GM19240 (cell line): ENCODE measurements around the gene UBAP2L.

Experiments
- DNase-seq: peaks from one replicate; pipeline ENCODE4 v3.0.0; 2011; ENCODE audit warnings: low spot score; ENCODE audit not compliant: insufficient read length

The UBAP2L gene, protein sequence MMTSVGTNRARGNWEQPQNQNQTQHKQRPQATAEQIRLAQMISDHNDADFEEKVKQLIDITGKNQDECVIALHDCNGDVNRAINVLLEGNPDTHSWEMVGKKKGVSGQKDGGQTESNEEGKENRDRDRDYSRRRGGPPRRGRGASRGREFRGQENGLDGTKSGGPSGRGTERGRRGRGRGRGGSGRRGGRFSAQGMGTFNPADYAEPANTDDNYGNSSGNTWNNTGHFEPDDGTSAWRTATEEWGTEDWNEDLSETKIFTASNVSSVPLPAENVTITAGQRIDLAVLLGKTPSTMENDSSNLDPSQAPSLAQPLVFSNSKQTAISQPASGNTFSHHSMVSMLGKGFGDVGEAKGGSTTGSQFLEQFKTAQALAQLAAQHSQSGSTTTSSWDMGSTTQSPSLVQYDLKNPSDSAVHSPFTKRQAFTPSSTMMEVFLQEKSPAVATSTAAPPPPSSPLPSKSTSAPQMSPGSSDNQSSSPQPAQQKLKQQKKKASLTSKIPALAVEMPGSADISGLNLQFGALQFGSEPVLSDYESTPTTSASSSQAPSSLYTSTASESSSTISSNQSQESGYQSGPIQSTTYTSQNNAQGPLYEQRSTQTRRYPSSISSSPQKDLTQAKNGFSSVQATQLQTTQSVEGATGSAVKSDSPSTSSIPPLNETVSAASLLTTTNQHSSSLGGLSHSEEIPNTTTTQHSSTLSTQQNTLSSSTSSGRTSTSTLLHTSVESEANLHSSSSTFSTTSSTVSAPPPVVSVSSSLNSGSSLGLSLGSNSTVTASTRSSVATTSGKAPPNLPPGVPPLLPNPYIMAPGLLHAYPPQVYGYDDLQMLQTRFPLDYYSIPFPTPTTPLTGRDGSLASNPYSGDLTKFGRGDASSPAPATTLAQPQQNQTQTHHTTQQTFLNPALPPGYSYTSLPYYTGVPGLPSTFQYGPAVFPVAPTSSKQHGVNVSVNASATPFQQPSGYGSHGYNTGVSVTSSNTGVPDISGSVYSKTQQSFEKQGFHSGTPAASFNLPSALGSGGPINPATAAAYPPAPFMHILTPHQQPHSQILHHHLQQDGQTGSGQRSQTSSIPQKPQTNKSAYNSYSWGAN

DNA sequence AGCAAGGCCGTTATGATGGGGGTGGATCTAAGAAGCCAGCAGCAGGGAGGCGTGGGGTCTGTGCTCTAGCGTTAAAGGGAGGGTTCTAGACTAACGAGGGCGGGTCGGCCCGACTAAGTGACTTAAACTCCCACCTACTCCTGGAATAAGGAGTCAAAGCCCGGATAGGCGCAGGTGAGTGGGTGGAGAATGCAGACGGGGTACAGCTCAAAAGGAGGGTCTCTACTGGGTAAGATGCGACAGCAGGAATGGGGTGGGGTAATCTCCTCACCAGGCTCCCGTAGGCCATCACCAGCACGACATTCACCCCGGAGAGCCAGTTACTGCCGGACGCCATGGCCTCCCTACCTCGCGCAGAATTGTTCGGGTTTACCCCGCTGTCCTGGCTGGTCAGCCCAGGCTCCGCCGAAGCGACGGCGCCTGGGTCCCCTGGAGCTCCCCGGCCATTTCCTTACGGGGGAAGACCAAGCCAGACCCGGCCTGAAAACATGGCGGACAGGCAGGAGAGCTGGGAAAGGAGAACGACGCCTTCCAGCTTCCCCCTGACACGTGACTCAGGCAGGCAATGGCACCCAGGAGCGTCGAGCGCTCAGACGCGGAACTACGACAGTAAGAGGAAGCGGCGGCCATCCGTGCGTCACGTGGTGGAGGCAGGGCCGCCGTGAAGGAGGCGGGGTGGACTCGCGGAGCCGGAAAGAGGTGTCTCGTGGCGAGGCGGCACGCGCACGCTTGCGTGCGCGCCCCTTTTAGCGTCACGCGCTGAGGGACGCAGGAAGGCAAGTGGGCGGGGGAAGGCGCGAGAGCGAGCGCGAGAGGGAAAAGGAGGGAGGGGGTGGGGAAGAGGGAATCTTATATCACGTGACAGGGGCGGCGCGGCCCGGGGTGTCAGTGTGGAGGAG lies at the start of gene UBAP2L:
UBAP2L (plus strand) TSS at position 885 of the 899 bp plus-strand sequence. CDS start 4,169 bp downstream, outside the sequence.
- DNase-seq = peak; percentile 83

DNA sequence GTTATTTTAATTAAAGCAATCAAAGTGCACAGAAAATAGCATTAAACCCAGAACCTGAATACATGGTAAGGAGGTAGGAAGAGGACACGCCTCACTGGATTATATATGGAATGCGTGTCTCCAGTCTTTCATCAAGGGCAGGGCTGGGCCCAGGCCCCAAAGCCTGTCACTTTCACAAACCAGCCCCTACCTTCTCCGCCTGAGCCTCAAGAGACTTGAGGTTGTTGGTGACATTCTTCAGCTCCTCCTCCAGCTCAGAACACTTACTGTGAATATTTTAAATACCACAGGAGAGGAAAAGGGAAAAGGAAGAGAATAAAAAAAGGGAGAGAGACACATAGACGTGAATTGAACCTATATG lies 49.6 kb upstream of the UBAP2L start:
- DNase-seq = no peak

DNA sequence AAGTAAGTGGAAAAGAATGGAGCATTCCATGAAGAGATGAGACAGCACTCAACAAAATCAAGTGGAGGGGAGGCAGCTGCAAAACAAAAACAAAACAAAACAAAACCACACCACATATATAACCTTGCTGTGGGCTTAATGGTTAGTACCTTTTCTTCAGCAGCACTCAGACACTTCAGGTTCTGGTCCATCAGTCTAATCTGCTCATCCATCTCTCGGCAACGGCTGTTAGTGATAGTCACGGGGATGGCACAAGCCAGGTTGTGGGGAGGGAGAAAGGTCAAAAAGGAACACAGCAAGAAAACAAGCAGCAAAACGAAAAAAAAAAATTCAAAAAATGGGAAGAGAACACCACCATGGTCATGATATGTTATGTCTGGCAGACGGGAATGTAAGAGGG lies 48.9 kb upstream of the UBAP2L start:
- no peak for DNase-seq

DNA sequence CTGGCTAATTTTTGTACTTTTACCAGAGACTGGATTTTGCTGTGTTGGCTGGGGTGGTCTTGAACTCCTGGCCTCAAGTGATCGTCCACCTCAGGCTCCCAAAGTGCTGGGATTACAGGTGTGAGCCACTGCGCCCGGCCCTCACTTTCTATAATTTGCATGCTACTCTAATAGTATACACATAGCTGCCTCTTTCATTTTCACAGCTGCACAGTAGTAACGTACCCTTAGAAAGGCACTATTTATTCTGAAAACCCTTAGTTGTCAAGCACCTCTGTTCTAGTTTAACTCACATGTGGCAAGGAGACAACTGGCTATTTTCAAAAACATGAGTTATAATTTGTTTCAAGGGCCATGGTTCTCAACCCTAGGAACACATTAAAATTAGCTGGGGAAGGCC lies 46.1 kb upstream of the UBAP2L start:
- no peak for DNase-seq

DNA sequence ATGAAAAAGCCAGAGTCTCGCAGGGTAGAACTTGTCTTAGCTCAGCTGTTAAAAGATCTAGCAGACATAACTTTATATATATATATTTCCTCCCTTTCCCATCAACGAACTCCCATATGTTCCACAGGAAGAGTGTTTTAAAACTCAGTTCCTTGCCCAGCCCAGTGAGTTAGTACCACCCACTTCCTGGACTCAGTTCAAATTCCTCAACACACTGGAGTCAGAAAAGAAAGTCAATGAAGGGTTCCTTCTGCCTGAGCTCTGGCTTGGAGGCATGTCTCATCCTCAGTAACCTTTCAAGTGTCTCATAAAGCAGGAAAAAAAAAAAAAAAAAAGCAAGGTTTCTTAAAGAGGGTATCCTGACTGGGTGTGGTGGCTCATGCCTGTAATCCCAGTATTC lies 44.4 kb upstream of the UBAP2L start:
- no peak for DNase-seq

DNA sequence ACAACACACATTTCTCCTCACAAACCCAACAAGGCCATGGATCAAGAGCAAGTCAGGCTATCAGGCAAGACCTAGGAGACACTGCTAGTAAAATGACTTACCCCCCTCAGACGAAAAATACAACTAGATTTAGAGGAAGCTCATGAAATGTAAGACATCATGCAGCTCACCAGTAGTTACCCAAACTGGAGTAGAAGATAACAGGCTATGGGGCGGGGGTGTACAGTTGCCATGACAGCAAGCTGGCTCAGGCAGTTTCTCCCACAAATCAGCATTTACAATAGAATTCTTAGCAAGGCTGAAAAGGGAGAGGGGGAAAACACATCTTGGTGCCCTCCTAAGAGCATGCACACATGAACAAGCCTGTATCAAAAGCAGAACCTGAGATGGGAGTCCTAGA lies 42.7 kb upstream of the UBAP2L start:
- DNase-seq = no peak

DNA sequence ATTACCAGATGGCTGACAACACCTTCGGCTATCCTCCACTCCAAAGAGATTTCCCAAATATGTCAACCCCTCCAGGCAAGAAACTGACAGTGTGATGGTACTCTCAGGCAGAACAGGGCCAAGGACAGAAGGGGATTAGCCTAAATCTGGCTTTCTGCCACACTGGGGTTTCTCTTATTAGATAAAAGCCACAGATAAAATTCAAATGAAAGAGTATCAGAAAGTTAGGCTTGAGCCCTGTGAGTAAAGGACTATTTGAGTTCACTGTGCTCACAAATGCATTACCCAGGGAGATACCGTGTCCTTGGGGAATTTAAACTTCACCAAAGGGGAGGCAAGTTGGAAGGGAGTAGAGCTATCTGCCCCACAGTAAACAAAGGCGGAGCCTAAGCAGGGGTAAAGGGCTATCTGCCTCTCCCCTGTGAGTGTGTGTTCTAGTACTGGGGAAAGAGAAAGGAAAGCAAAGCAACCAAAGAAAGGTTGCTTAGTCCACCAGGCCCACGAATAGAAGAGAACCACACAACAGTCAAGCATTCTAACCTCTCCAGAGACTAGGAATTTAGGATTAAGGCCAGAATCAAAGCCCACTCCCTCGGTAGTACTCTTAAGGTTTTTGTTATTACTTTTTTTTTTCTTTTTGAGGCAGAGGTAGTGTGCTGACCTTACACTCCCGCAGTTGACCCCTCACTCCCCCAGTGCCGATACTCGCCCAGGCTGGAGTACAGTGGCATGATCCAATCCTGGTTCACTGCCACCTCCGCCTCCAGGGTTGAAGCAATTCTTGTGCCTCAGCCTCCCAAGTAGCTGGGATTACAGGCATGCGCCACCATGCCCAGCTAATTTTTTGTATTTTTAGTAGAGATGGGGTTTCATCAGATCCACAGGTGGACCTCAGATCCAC lies 41.6 kb upstream of the UBAP2L start:
- no peak for DNase-seq

DNA sequence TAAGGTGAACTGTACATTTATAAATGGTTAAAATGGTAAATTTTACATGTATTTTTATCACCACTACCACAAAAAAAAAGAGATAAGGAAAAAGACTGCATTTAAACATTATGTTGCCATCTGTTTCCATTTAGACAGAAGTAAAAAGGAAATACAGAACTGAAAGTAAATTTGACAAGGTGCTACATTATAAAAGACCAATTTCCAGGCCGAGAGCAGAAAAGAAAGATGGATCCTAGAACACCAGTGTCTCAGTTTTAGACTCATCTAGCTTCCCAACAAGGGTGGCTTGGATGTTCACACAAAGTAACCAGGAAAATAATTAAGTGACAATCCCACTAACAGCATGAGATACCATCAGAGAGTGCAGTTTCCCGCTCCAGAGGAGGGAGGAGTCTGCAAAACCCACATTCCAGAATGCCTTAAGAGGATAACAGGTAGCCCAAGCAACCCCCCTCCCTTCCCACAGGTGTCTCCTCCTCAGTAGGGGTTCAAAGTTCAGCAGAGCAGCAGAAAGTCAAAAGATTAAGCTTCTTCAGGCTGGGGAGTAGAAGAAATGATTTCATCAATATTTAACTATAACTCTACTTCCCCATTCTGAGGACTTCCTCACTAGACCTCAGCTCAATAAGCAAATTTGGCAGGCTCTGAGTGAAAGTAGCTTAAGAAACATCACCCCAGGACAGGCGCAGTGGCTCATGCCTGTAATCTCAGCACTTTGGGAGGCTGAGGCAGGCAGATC lies 40.6 kb upstream of the UBAP2L start:
- no peak for DNase-seq

DNA sequence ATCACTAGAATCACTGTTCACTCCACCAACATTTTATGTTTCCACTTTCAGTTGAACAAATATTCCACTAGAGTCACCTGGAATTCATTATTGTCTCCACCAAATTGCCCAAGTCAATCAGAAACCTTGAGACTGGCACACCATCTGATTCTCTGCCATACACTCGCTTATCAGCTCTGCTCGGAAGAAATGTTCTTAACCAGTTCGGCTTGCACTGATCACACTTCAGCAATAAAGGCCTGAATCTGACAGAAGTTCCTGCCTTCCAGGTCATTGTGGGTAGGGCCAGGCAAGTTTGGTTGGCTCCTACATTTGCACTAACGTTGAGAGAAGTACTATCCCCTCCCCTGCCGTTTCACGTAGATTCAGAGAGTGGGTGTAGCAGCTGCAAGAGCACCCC lies 38.8 kb upstream of the UBAP2L start:
- DNase-seq = no peak

DNA sequence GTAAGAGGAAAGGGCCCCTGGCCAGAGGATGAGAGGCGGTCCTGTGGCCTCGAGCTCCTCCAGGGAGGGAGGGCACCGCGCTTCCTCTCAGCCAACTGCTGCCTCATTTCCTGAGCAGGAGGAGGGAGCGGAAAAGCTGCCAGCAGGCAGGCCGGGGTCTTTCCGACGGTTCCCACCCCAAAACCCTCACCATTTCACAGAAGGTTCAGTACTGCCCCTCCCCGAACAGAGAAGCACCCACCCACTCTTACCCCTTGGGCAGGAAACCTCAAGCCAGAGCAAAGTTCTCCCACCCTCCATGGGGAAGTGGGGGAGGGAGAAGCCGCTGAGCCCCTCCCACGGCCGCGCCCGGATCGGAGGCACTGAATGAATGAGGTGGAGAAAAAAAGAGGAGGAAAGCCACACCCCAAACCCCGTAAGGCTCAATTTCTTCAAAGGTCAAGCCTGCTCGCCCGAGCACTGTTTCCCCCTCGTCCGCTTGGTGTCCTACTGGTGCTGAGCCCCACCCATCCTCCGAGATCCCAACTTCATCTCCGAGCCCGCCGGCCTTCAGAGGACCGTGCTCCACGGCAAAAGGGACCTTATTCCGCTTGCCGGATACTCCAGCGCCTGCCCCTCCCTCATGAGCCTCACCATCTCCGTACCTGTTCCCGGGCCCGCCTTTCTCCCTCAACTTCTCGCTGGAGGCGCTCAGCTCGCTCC lies 38.3 kb upstream of the UBAP2L start:
- DNase-seq = peak; percentile 43

DNA sequence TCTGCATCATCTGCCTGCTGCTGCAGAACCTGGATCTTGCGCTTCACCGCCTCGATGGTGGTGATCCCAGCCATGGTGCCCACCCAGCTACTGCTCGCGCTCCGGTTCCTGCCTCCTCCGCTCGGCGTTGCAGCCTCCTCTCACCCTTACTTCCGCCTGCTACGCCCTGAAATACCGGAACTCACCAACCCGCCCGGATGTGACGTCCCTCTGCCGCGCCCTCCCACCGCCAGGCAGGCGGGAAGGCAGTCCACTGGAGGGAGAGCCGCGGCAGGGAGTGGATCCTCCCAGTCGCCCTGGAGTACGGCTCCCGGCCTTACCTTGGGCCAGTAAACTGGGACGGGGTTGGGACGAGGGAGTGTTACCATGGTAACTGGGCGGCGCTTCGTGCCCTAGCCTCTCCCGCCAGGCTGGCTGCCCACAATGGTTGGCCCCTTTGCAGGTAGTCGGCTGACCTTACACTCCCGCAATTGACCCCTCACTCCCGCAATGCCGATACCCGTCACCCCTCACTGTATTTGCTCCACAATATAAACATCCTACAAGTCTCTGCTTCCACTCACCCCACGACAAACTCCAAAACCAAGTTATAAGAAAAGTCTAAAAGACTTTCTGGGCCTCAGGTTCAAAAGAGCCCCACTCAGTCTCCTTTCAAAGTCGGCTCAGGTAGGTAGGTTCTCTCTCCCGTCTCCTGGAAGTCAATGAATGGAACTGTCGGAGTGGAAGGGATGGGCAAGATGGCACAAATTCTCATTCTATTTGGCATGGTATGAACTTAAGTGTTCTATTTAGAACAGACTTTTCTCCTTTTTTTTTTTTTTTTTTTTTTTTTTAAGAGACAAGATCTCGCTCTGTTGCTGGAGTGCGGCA lies 37.5 kb upstream of the UBAP2L start:
- DNase-seq = peak; percentile 94

DNA sequence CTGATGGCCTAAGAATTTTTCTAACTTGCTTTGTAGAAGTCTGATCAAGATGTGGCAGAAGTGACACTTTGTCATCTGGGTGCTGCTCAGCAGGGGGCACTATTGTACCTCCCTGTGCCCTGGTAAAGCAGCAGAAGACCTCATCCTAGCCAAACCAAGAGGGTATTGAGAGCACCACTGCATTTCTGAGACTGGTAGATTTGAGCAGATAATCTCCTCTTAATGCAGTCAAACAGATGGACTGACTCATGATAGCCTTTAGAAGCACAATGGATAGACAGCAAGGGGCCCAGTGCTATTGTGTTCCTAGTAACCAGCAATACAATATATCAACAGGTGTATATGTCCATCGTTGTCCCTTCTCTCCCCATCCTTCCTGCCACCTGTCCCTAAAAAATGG lies 34.6 kb upstream of the UBAP2L start:
- DNase-seq = peak; percentile 29

DNA sequence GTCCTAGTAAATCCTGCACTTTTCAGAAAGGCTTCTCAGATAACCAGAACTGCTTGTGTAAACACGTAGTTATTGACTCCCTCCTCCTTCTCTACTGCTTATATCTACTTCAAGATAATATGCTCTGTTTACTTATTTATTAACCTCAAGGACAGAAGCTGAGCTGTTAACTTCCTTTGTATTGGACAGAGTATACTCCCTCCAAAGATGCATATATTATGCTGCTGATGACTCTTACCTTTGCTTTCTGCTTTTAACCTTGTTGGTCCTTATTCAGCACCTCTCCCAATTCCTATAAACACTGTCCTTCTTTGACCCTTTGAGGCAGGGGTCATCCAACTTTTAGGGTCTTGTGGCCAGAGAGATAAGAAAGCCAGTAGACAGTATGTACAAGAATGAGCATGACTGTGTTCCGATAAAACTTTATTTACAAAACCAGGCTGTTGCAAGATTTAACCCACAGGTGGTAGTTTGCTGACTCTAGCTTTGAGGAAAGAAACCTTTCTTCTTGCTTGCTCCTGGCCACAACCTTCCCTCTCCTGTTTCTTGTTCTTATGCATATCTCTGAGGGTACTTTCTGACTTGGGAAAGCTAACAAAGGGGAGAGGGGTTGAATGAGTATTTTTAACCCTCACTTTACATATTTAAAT lies 33.8 kb upstream of the UBAP2L start:
- DNase-seq = no peak

DNA sequence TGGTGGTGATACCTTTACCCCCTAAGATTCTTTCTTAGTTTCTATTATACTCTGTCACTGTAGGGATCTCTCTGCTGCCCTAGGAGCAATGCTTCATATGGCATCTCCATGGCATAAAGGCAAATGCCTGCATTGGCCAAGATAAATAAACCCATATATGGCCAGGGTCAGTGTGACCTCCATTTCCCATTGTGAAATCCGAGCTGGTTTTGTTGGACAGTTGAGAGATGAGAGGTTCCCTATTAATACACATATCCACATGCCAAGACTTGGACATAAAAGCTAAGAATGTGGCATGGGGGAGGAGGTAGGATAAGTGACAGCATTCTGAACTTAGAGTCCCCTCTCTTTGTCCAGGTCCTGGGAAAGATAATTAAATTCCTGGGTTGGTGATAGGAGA lies 30.2 kb upstream of the UBAP2L start:
- no peak for DNase-seq

DNA sequence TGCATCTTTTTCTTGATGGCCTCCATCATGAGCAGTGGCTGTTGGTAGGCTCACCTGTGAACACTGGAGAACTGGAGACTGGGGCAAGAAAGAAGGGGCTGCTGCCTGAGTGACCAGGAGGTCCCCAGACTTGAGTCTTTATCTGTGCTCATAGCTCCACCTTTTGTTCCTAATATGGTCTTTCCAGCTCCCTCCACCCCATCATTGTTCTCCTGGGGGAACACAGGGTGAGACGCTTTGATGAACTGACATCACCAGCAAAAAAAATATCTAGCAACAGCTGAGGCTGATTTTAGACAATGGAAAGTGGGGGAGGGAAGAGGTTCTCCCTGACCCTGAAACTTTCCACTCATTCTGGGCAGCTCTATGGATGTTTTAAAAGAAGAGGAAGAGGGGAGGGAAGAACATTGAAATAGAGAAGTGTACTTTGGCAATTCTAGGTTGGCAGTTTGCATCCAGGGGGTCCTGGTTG lies 28.7 kb upstream of the UBAP2L start, which contains the start of gene TPM3:
TPM3 (minus strand) TSS at position 111 of the 472 bp plus-strand sequence; CDS start at position 29, 82 bp downstream.
- DNase-seq = no peak

DNA sequence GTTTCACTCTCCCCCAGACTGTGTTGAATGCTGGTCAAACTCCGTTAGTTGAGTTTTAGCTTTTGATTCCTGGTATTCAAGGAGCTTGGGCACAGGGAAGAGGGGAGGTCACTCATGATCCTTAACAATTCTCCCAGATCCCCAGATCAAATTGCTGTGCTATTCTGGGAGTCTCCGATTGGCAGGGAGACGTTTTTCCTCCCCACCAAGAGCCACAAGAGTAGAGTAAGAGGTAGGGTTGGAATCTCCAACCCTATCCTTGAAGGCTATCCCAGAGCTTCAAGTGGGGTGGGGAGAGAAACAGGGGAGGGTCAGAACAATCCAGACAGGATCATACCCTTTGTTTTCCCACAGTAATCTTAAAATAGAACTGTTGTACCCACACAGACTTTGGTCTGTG lies 28.3 kb upstream of the UBAP2L start:
- no peak for DNase-seq

DNA sequence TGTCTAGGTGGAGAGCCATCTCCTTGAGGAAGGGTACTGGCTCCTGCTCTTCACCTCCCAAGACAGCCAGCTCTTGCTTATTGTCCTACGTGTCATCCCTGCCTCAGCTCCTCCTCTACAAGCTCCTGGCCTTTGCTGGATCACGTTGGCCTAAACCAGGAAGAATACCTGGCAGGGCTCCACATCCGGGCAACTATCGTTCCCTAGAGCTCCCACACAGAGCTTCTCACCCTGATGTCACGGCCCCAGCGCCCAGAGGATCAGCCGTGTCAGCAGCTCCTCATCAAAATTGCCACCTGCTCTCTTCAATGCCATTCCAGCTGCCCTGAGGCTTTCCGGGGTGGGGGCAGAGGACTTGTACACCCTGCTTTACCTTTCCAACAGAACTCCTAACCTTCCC lies 26.9 kb upstream of the UBAP2L start:
- DNase-seq = no peak
